Endothelial cell of umbilical vein (primary cell): ENCODE data around the gene P2RY1. TPM values are rescaled to one million over a fixed set of nuclear protein-coding genes. Genes with fewer than 3 reads are reported as not detected.

Source experiments
- BruUV-seq: library from RNA; stranded (reverse); fragments of 400-500 nt; replicated peaks from 2 replicates; lab custom pipeline; 2021; lab: Mats Ljungman, UMichigan
- CTCF ChIA-PET: fragments of 300-600, 350-600 bp; sonication (Branson Sonifier 250); formaldehyde crosslinking; loops from one replicate; lab custom pipeline; 2021; ENCODE audit warnings: antibody characterized with exemption, inconsistent platforms; lab: Charles Lee
- POLR2A ChIA-PET: fragments of 300-600, 350-600 bp; sonication (Branson Sonifier 250); formaldehyde crosslinking; loops from one replicate; lab custom pipeline; 2021; ENCODE audit warnings: antibody characterized with exemption, inconsistent platforms; lab: Charles Lee
- DNase-seq: peaks from one replicate; pipeline ENCODE4 v3.0.0-alpha.2; 2011; ENCODE audit warnings: low read depth, low spot score
- FAIRE-seq: peaks from 2 replicates; lab custom pipeline; 2011; peaks lifted over from hg19 to GRCh38; lab: Jason Lieb, UNC
- H2AFZ ChIP-seq: 2 replicates; pipeline ENCODE4 v1.6.0; 2012; ENCODE audit warnings: low read depth, low read length, control low read depth, inconsistent platforms
- H3K27ac ChIP-seq: 2 replicates; pipeline ENCODE4 v1.5.1; 2011; ENCODE audit warnings: low read depth, mild to moderate bottlenecking, control low read depth, low read length, moderate library complexity; ENCODE audit not compliant: insufficient read depth
- H3K27me3 ChIP-seq, 2 experiments: 2 replicates each; pipeline versions ENCODE4 v1.6.0 to v1.6.1; 2011; ENCODE audit warnings: low read length in 2 of 2, mixed read lengths in 1 of 2; ENCODE audit not compliant: control insufficient read depth in 2 of 2, insufficient read depth in 2 of 2
- H3K36me3 ChIP-seq, 2 experiments: 2 replicates in 1 of 2; 3 replicates in 1 of 2; pipeline ENCODE4 v1.5.1; 2011; ENCODE audit warnings: low read length in 2 of 2, mild to moderate bottlenecking in 1 of 2, moderate library complexity in 1 of 2; ENCODE audit not compliant: control insufficient read depth in 2 of 2, insufficient read depth in 2 of 2; ENCODE audit errors: extremely low read depth in 1 of 2
- H3K4me1 ChIP-seq: 3 replicates; pipeline ENCODE4 v1.5.1; 2011; ENCODE audit warnings: mild to moderate bottlenecking, low read length; ENCODE audit not compliant: control insufficient read depth, insufficient read depth; ENCODE audit errors: extremely low read depth
- H3K4me2 ChIP-seq: 2 replicates; pipeline ENCODE4 v1.6.1; 2011; ENCODE audit warnings: low read length, control low read depth, mixed read lengths; ENCODE audit not compliant: insufficient read depth
- H3K4me3 ChIP-seq, 3 experiments: fragments of 200-600 bp in 1 of 3; sonication (generic), shearing (Covaris generic) in 1 of 3; replicated peaks in 1 of 3; 2 replicates each; pipeline ENCODE4 v1.5.1; 2011 to 2016; ENCODE audit warnings: control low read depth in 3 of 3, low read length in 3 of 3, mild to moderate bottlenecking in 2 of 3, inconsistent platforms in 1 of 3, low read depth in 1 of 3, moderate library complexity in 1 of 3; ENCODE audit not compliant: insufficient read depth in 1 of 3
- H3K79me2 ChIP-seq: 2 replicates; pipeline ENCODE4 v1.6.0; 2012; ENCODE audit warnings: low read length, inconsistent platforms; ENCODE audit not compliant: control insufficient read depth, insufficient read depth
- H3K9ac ChIP-seq: replicated peaks from 2 replicates; pipeline ENCODE3; 2011; ENCODE audit warnings: low read length, control low read depth; ENCODE audit not compliant: insufficient read depth; ENCODE audit errors: extremely low read depth
- H3K9me1 ChIP-seq: replicated peaks from 3 replicates; pipeline ENCODE4 v1.6.0; 2011; ENCODE audit warnings: mild to moderate bottlenecking, low read length; ENCODE audit not compliant: control insufficient read depth, insufficient read depth; ENCODE audit errors: extremely low read depth
- H3K9me3 ChIP-seq: replicated peaks from 2 replicates; pipeline ENCODE4 v1.5.1; 2012; ENCODE audit warnings: low read length, inconsistent platforms; ENCODE audit not compliant: control insufficient read depth, insufficient read depth
- H4K20me1 ChIP-seq: replicated peaks from 2 replicates; pipeline ENCODE3; 2011; ENCODE audit warnings: mild to moderate bottlenecking, low read length; ENCODE audit not compliant: control insufficient read depth, insufficient read depth; ENCODE audit errors: extremely low read depth
- EZH2 ChIP-seq: IDR thresholded peaks from 2 replicates; pipeline ENCODE4 v1.6.1; 2012; ENCODE audit warnings: borderline replicate concordance, low read depth, mild to moderate bottlenecking, moderate library complexity, low read length, inconsistent platforms; ENCODE audit not compliant: severe bottlenecking
- GATA2 ChIP-seq: IDR thresholded peaks from 2 replicates; pipeline ENCODE4 v1.7.0; 2011; ENCODE audit warnings: low read depth, mild to moderate bottlenecking, moderate library complexity, mixed read lengths, low read length; ENCODE audit not compliant: insufficient read length, insufficient read depth
- JUN ChIP-seq: IDR thresholded peaks from 2 replicates; pipeline ENCODE4 v1.6.1; 2011; ENCODE audit warnings: borderline replicate concordance, low read depth; ENCODE audit not compliant: insufficient read length, insufficient read depth
- MYC ChIP-seq: IDR thresholded peaks from one replicate; pipeline ENCODE4 v1.6.1; 2011; ENCODE audit warnings: mild to moderate bottlenecking, low read depth, low read length
- POLR2A ChIP-seq: IDR thresholded peaks from 2 replicates; pipeline ENCODE4 v1.6.1; 2012; ENCODE audit warnings: low read depth, mild to moderate bottlenecking, control low read depth, low read length
- POLR2AphosphoS5 ChIP-seq: IDR thresholded peaks from 2 replicates; pipeline ENCODE4 v1.6.1; 2012; ENCODE audit warnings: low read depth, mild to moderate bottlenecking, control low read depth, low read length, moderate library complexity; ENCODE audit not compliant: insufficient read depth
- dilution Hi-C: fragments of 300-500 bp; cut with MboI; formaldehyde crosslinking; loops from one replicate; pipeline ENCODE4 v1.15.0; 2019; ENCODE audit warnings: low sequenced_read_pairs; ENCODE audit not compliant: extremely low pct_ligation_motif_present
- intact Hi-C: fragments of 100-400 bp; cut with micrococcal nuclease; formaldehyde crosslinking; loops from one replicate; pipeline ENCODE4 v1.10.0; 2022
- polyA plus RNA-seq, 4 experiments: library from polyadenylated mRNA; depleted of rRNA in 3 of 4; stranded (reverse) in 3 of 4; unstranded in 1 of 4; fragments of >200 nt; gene quantifications; 2 replicates each; pipeline versions ENCODE4 v1.2.1 to v1.2.3, GENCODE V29; 2011 to 2012; ENCODE audit warnings: missing spikeins in 1 of 4
- total RNA-seq: library from RNA; stranded (reverse); gene quantifications from 2 replicates; pipeline ENCODE4 v1.2.3, GENCODE V29; 2021
- TF ChIP-seq, protein P1 (sequence below), 2 donors: IDR thresholded peaks; 1 replicate in 1 of 2; 2 replicates in 1 of 2; pipeline ENCODE4 v1.5.1; 2011; ENCODE audit warnings: low read length in 2 of 2, mild to moderate bottlenecking in 2 of 2, moderate library complexity in 2 of 2, control low read depth in 1 of 2, inconsistent platforms in 1 of 2, low read depth in 1 of 2; ENCODE audit not compliant: insufficient read depth in 1 of 2; ENCODE audit errors: extremely low read depth in 1 of 2

The P2RY1 gene
- total and polyA plus RNA-seq, 2 donors (not counting 3 experiments of a cell fraction or from before 2014, with no cell fraction given) = 0.81 to 1.7 TPM

DNA sequence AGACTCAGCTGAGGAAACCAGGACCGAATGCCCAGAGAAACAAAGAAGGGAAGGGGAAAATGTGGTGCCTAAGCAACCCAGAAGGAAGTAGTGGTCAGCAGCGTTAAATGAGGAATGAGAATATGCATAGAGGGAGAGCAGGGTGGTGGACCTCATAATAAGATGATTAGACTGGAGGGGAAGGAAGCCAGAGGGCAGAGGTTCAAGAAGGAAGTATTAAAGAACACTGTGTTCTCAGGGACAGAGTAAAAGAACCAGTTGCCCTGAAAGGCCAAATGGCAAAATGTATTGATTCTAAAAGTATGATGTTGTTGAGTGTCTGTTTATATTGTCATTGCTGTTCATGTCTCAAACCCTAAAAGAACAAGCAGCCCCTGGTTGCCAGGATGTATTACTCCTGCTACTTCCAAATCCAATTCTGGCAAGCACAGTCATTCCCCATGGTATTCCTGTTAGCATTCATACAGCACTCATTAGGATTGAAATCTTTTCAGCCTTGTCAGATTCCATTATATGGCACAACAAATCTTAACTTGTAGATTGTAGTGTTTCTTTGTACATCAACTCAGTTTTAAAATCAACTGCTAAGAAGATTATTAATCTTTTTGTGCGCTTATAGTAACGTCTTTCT is 23.4 kb downstream of the P2RY1 start:
- peak overlapping the region; percentile 8 for H3K4me2 ChIP-seq
- H3K36me3 ChIP-seq = no peaks in the 10 kb centered on the region
- no peaks in the 10 kb centered on the region for H3K27me3 ChIP-seq
- no peak for FAIRE-seq
- no peaks in the 10 kb centered on the region for H3K9me3 ChIP-seq
- CTCF ChIA-PET = no interaction called here
- no TSS peak for BruUV-seq
- no peaks in the 10 kb centered on the region for H3K9me1 ChIP-seq
- no peaks in the 10 kb centered on the region for H3K79me2 ChIP-seq
- no peak overlapping the region for H3K27ac ChIP-seq
- POLR2A ChIA-PET = no interaction called here
- dilution Hi-C loops (no loop called here), intact Hi-C loops (no loop called here)
- H4K20me1 ChIP-seq = no peaks in the 10 kb centered on the region
- no peak overlapping the region for H3K9ac ChIP-seq
- TF ChIP-seq JUN (no peak), MYC (no peak), POLR2A (no peak), GATA2 (no peak), EZH2 (no peak), POLR2AphosphoS5 (no peak)
- TF ChIP-seq, protein P1, sequence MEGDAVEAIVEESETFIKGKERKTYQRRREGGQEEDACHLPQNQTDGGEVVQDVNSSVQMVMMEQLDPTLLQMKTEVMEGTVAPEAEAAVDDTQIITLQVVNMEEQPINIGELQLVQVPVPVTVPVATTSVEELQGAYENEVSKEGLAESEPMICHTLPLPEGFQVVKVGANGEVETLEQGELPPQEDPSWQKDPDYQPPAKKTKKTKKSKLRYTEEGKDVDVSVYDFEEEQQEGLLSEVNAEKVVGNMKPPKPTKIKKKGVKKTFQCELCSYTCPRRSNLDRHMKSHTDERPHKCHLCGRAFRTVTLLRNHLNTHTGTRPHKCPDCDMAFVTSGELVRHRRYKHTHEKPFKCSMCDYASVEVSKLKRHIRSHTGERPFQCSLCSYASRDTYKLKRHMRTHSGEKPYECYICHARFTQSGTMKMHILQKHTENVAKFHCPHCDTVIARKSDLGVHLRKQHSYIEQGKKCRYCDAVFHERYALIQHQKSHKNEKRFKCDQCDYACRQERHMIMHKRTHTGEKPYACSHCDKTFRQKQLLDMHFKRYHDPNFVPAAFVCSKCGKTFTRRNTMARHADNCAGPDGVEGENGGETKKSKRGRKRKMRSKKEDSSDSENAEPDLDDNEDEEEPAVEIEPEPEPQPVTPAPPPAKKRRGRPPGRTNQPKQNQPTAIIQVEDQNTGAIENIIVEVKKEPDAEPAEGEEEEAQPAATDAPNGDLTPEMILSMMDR (IDR thresholded peaks at IDR 0.05; ENCODE audit: extremely low read depth in 1 of 2, insufficient read depth in 1 of 2, low read depth in 1 of 2, low read length in 2 of 2) = no peak
- no peak overlapping the region for H3K4me3 ChIP-seq
- peak overlapping the region; percentile 92 for H2AFZ ChIP-seq
- peak; percentile 17 for DNase-seq
- H3K4me1 ChIP-seq = peaks cover 8% of the 10 kb centered on the region
